ENCODE results near the gene ZEB1. TPM values are rescaled to one million over a fixed set of nuclear protein-coding genes. Genes with fewer than 3 reads are reported as not detected.
"Not testable (repeated sequence)": the region's sequence is repeated elsewhere in the genome, so short reads cannot be mapped to it uniquely, and the experiment has no call there.

Gene ZEB1
- total RNA-seq, 1 donor from 2014 or later: 46.4 TPM

DNA sequence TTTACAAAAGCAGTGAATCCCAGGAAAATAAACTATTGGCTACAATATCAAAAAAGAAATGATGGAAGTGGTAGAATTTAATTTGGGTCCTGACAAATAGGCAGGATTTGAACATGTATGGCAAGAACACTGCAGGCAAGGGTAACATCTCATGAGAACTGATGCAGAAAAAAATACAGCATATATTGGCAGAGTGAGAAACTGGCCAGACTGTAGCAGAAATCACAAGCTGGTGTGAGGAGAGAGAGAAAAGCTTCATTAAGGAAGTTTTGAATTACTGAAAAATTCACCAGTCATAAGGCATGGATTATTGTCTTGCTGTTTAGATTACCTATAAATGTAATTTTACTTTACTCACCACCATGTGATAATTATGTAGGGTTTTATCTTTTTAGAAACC, 77.4 kb downstream of the ZEB1 start:
- H3K9me3 ChIP-seq: no peaks in the 10 kb centered on the region
- intact Hi-C loops (cut with DNase I): no loop called here
- ATAC-seq (no peak), DNase-seq (no peak)
- H3K27me3 ChIP-seq (ENCODE audit: low read depth): no peaks in the 10 kb centered on the region
- H3K4me3 ChIP-seq: no peak overlapping the region
- no peaks in the 10 kb centered on the region for H3K36me3 ChIP-seq
- no peak overlapping the region for H3K27ac ChIP-seq
- H3K4me1 ChIP-seq: no peaks in the 10 kb centered on the region
- TF ChIP-seq, protein P1, sequence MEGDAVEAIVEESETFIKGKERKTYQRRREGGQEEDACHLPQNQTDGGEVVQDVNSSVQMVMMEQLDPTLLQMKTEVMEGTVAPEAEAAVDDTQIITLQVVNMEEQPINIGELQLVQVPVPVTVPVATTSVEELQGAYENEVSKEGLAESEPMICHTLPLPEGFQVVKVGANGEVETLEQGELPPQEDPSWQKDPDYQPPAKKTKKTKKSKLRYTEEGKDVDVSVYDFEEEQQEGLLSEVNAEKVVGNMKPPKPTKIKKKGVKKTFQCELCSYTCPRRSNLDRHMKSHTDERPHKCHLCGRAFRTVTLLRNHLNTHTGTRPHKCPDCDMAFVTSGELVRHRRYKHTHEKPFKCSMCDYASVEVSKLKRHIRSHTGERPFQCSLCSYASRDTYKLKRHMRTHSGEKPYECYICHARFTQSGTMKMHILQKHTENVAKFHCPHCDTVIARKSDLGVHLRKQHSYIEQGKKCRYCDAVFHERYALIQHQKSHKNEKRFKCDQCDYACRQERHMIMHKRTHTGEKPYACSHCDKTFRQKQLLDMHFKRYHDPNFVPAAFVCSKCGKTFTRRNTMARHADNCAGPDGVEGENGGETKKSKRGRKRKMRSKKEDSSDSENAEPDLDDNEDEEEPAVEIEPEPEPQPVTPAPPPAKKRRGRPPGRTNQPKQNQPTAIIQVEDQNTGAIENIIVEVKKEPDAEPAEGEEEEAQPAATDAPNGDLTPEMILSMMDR (IDR thresholded peaks at IDR 0.05): no peak

GRCh38 chr10:31397852-31398251, 78.8 kb downstream of the ZEB1 start:
- DNase-seq (no peak), ATAC-seq (no peak)
- TF ChIP-seq, protein P1 (IDR thresholded peaks at IDR 0.05): no peak
- H3K4me1 ChIP-seq: no peaks in the 10 kb centered on the region
- H3K4me3 ChIP-seq: no peak overlapping the region
- no peak overlapping the region for H3K27ac ChIP-seq
- no peaks in the 10 kb centered on the region for H3K9me3 ChIP-seq
- H3K36me3 ChIP-seq: no peaks in the 10 kb centered on the region
- intact Hi-C loops (cut with DNase I): no loop called here
- H3K27me3 ChIP-seq (ENCODE audit: low read depth): no peaks in the 10 kb centered on the region

- DNase-seq: no peak
- Histone ChIP-seq H3K4me1 (no peaks in the 10 kb centered on the region), H3K27ac (no peak overlapping the region), H3K36me3 (no peaks in the 10 kb centered on the region), H3K4me3 (no peak overlapping the region), H3K9me3 (no peaks in the 10 kb centered on the region), H3K27me3 (ENCODE audit: low read depth) (no peaks in the 10 kb centered on the region)
- intact Hi-C loops (cut with DNase I): no loop called here
- no peak for ATAC-seq
- TF ChIP-seq, protein P1 (IDR thresholded peaks at IDR 0.05): no peak
These were observed 80.2 kb downstream of the ZEB1 start for GRCh38 chr10:31399171-31399570.

- Histone ChIP-seq H3K27ac (no peak overlapping the region), H3K27me3 (ENCODE audit: low read depth) (no peaks in the 10 kb centered on the region), H3K4me3 (no peak overlapping the region), H3K9me3 (no peaks in the 10 kb centered on the region), H3K4me1 (no peaks in the 10 kb centered on the region), H3K36me3 (no peaks in the 10 kb centered on the region)
- no peak for DNase-seq
- TF ChIP-seq, protein P1 (IDR thresholded peaks at IDR 0.05): no peak
- intact Hi-C loops (cut with DNase I): no loop called here
- ATAC-seq: no peak
These were observed 80.6 kb downstream of the ZEB1 start for GRCh38 chr10:31399631-31400030.

DNA sequence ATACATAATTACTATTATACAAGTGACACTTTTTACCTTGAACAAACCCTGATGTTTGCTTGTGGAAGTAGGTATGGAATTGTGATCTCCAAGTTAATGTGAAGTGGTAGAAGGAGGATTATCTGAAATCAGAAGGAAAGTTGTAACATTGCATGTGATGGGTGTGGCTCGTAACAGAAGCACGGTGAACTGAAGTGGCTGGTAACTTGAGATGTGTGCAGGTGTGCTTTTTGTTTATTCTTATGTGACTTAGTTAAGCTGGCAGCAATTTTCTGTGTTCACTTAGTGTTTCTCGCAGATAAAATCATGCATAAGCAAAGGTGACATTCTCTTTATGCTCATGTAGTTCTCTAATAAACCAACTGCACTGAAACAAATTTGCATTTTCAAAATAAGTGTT, 82.3 kb downstream of the ZEB1 start:
- H3K36me3 ChIP-seq: no peaks in the 10 kb centered on the region
- H3K4me3 ChIP-seq: no peak overlapping the region
- ATAC-seq: no peak
- TF ChIP-seq, protein P1 (IDR thresholded peaks at IDR 0.05): no peak
- intact Hi-C loops (cut with DNase I): no loop called here
- H3K27ac ChIP-seq: no peak overlapping the region
- no peaks in the 10 kb centered on the region for H3K27me3 ChIP-seq (ENCODE audit: low read depth)
- DNase-seq: no peak
- no peaks in the 10 kb centered on the region for H3K9me3 ChIP-seq
- H3K4me1 ChIP-seq: no peaks in the 10 kb centered on the region

GRCh38 chr10:31404640-31405039, 85.6 kb downstream of the ZEB1 start:
- Histone ChIP-seq H3K4me1 (no peaks in the 10 kb centered on the region), H3K27me3 (ENCODE audit: low read depth) (no peaks in the 10 kb centered on the region), H3K36me3 (no peaks in the 10 kb centered on the region), H3K27ac (no peak overlapping the region), H3K4me3 (no peak overlapping the region), H3K9me3 (no peaks in the 10 kb centered on the region)
- TF ChIP-seq, protein P1 (IDR thresholded peaks at IDR 0.05): no peak
- DNase-seq (no peak), ATAC-seq (no peak)
- intact Hi-C loops (cut with DNase I): no loop called here

DNA sequence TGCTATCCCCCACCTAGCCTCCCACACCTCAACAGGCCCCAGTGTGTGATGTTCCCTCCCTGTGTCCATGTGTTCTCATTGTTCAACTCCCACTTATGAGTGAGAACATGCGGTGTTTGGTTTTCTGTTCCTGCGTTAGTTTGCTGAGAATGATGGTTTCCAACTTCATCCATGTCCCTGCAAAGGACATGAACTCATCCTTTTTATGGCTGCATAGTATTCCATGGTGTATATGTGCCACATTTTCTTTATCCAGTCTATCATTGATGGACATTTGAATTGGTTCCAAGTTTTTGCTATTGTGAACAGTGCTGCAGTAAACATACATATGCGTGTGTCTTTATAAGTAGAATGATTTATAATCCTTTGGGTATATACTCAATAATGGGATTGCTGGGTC, 86.8 kb downstream of the ZEB1 start:
- H3K27me3 ChIP-seq (ENCODE audit: low read depth); H3K36me3 ChIP-seq; H3K27ac ChIP-seq; H3K4me3 ChIP-seq; DNase-seq; ATAC-seq; H3K4me1 ChIP-seq; intact Hi-C loops (cut with DNase I); H3K9me3 ChIP-seq: not testable (repeated sequence)

GRCh38 chr10:31412397-31412796, 93.4 kb downstream of the ZEB1 start:
- H3K36me3 ChIP-seq; DNase-seq; H3K27me3 ChIP-seq (ENCODE audit: low read depth); intact Hi-C loops (cut with DNase I); H3K27ac ChIP-seq; H3K9me3 ChIP-seq; ATAC-seq; H3K4me1 ChIP-seq; H3K4me3 ChIP-seq: not testable (repeated sequence)

Data from lower lobe of right lung (tissue), 2 donors.